ENCODE data around the gene HOXC13. TPM values are rescaled to one million over a fixed set of nuclear protein-coding genes. Genes with fewer than 3 reads are reported as not detected.

HOXC13 gene
- total RNA-seq, 2 experiments from 2014 or later = not detected

GRCh38 chr12:53956914-53957536 lies 18.4 kb downstream of the HOXC13 start:
- peaks cover 1% of the 10 kb centered on the region for H3K9me3 Mint-ChIP-seq
- no peak overlapping the region for H3K27ac Mint-ChIP-seq
- H3K36me3 Mint-ChIP-seq = no peaks in the 10 kb centered on the region
- peaks cover 93% of the 10 kb centered on the region for H3K27me3 Mint-ChIP-seq
- H3K4me3 Mint-ChIP-seq = no peak overlapping the region
- no peak for DNase-seq
- H3K4me1 Mint-ChIP-seq = peaks cover 20% of the 10 kb centered on the region

GRCh38 chr12:53958128-53958527 lies 19.5 kb downstream of the HOXC13 start:
- Mint-ChIP-seq H3K4me1 (peaks cover 18% of the 10 kb centered on the region), H3K4me3 (no peak overlapping the region), H3K27me3 (peaks cover 92% of the 10 kb centered on the region), H3K27ac (no peak overlapping the region), H3K36me3 (no peaks in the 10 kb centered on the region), H3K9me3 (peaks cover 1% of the 10 kb centered on the region)
- DNase-seq = no peak

GRCh38 chr12:53959314-53959713 lies 20.7 kb downstream of the HOXC13 start:
- Mint-ChIP-seq H3K4me1 (peaks cover 15% of the 10 kb centered on the region), H3K36me3 (peaks cover 1% of the 10 kb centered on the region), H3K4me3 (no peak overlapping the region), H3K27ac (no peak overlapping the region), H3K27me3 (peaks cover 92% of the 10 kb centered on the region), H3K9me3 (peaks cover 1% of the 10 kb centered on the region)
- DNase-seq = no peak

GRCh38 chr12:53960187-53961024 lies 21.8 kb downstream of the HOXC13 start:
- H3K27ac Mint-ChIP-seq = no peak overlapping the region
- H3K4me3 Mint-ChIP-seq = no peak overlapping the region
- H3K36me3 Mint-ChIP-seq = peaks cover 3% of the 10 kb centered on the region
- H3K27me3 Mint-ChIP-seq = peaks cover 93% of the 10 kb centered on the region
- no peak for DNase-seq
- peaks cover 22% of the 10 kb centered on the region for H3K4me1 Mint-ChIP-seq
- H3K9me3 Mint-ChIP-seq = peaks cover 1% of the 10 kb centered on the region

- peaks cover 93% of the 10 kb centered on the region for H3K27me3 Mint-ChIP-seq
- no peak for DNase-seq
- no peak overlapping the region for H3K27ac Mint-ChIP-seq
- no peaks in the 10 kb centered on the region for H3K9me3 Mint-ChIP-seq
- H3K4me3 Mint-ChIP-seq = no peak overlapping the region
- peaks cover 22% of the 10 kb centered on the region for H3K4me1 Mint-ChIP-seq
- peaks cover 5% of the 10 kb centered on the region for H3K36me3 Mint-ChIP-seq
Measured at GRCh38 chr12:53961025-53961761, 22.6 kb downstream of the HOXC13 start.

GRCh38 chr12:53963005-53963404 lies 24.4 kb downstream of the HOXC13 start:
- Mint-ChIP-seq H3K27ac (no peak overlapping the region), H3K9me3 (no peaks in the 10 kb centered on the region), H3K27me3 (peaks cover 93% of the 10 kb centered on the region), H3K4me3 (no peak overlapping the region), H3K36me3 (peaks cover 5% of the 10 kb centered on the region), H3K4me1 (peaks cover 22% of the 10 kb centered on the region)
- DNase-seq = no peak

- DNase-seq = no peak
- no peaks in the 10 kb centered on the region for H3K9me3 Mint-ChIP-seq
- peaks cover 22% of the 10 kb centered on the region for H3K4me1 Mint-ChIP-seq
- peaks cover 93% of the 10 kb centered on the region for H3K27me3 Mint-ChIP-seq
- peaks cover 5% of the 10 kb centered on the region for H3K36me3 Mint-ChIP-seq
- no peak overlapping the region for H3K27ac Mint-ChIP-seq
- H3K4me3 Mint-ChIP-seq = peak overlapping the region; percentile 9
Measured at GRCh38 chr12:53963434-53964314, 25.0 kb downstream of the HOXC13 start.

- no peak overlapping the region for H3K4me3 Mint-ChIP-seq
- peaks cover 22% of the 10 kb centered on the region for H3K4me1 Mint-ChIP-seq
- H3K9me3 Mint-ChIP-seq = no peaks in the 10 kb centered on the region
- peaks cover 93% of the 10 kb centered on the region for H3K27me3 Mint-ChIP-seq
- H3K36me3 Mint-ChIP-seq = peaks cover 5% of the 10 kb centered on the region
- DNase-seq = no peak
- no peak overlapping the region for H3K27ac Mint-ChIP-seq
Measured at GRCh38 chr12:53964315-53964713, 25.7 kb downstream of the HOXC13 start.

GRCh38 chr12:53965281-53966084 lies 26.9 kb downstream of the HOXC13 start:
- Mint-ChIP-seq H3K36me3 (peaks cover 5% of the 10 kb centered on the region), H3K27ac (no peak overlapping the region), H3K4me3 (peak overlapping the region; percentile 12), H3K27me3 (peaks cover 93% of the 10 kb centered on the region), H3K4me1 (peaks cover 22% of the 10 kb centered on the region), H3K9me3 (no peaks in the 10 kb centered on the region)
- DNase-seq = no peak

- peaks cover 22% of the 10 kb centered on the region for H3K4me1 Mint-ChIP-seq
- peaks cover 96% of the 10 kb centered on the region for H3K27me3 Mint-ChIP-seq
- H3K36me3 Mint-ChIP-seq = peaks cover 5% of the 10 kb centered on the region
- peak overlapping the region; percentile 38 for H3K4me3 Mint-ChIP-seq
- no peaks in the 10 kb centered on the region for H3K9me3 Mint-ChIP-seq
- no peak for DNase-seq
- no peak overlapping the region for H3K27ac Mint-ChIP-seq
Measured at GRCh38 chr12:53966085-53966384, 27.4 kb downstream of the HOXC13 start.

GRCh38 chr12:53966385-53967133 lies 27.9 kb downstream of the HOXC13 start:
- H3K4me3 Mint-ChIP-seq = peak overlapping the region; percentile 38
- H3K4me1 Mint-ChIP-seq = peaks cover 22% of the 10 kb centered on the region
- H3K27me3 Mint-ChIP-seq = peaks cover 99% of the 10 kb centered on the region
- no peak overlapping the region for H3K27ac Mint-ChIP-seq
- peaks cover 5% of the 10 kb centered on the region for H3K36me3 Mint-ChIP-seq
- H3K9me3 Mint-ChIP-seq = no peaks in the 10 kb centered on the region
- no peak for DNase-seq

- Mint-ChIP-seq H3K27ac (no peak overlapping the region), H3K27me3 (peaks cover 100% of the 10 kb centered on the region), H3K36me3 (peaks cover 5% of the 10 kb centered on the region), H3K4me1 (peaks cover 22% of the 10 kb centered on the region), H3K9me3 (no peaks in the 10 kb centered on the region), H3K4me3 (no peak overlapping the region)
- no peak for DNase-seq
Measured at GRCh38 chr12:53967421-53967925, 28.8 kb downstream of the HOXC13 start.
